Activated CD4-positive, alpha-beta T cell treated with anti-CD3 and anti-CD28 coated beads, Interleukin-2, amount 50 U/mL, for 1 hour (primary cell): ENCODE measurements around the gene RBM17.
"Not testable (repeated sequence)": the region's sequence is repeated elsewhere in the genome, so short reads cannot be mapped to it uniquely, and the experiment has no call there.

Source experiments
- DNase-seq: peaks from one replicate; pipeline ENCODE4 v3.0.0-alpha.2; 2020

The RBM17 gene

DNA sequence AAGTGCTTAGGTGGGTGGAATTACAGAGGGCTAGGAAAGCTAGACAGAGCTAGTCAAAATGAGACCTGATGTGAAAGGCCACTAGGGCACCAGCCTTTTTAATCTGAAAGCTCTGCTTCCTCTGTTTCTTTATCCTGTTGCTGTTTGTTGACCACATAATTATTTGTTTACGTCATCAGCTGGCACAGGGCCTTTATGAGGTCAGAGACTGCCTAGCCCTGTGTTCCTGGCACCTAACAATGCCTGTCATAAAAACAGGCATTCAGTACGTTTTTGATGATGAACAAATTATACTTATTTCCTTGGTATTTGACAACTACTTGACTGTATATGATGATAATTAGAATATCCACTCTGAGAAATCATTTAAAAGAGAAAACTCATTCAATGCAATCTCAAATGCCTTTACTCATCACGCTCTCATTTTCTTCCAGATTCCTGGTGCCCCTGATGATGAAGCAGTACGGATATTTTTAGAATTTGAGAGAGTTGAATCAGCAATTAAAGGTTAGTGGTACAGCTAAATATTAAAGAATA, 26.0 kb downstream of the RBM17 start:
- no peak for DNase-seq

DNA sequence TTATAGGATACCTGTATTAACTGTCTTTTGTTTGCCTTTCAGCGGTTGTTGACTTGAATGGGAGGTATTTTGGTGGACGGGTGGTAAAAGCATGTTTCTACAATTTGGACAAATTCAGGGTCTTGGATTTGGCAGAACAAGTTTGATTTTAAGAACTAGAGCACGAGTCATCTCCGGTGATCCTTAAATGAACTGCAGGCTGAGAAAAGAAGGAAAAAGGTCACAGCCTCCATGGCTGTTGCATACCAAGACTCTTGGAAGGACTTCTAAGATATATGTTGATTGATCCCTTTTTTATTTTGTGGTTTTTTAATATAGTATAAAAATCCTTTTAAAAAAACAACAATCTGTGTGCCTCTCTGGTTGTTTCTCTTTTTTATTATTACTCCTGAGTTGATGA, 26.6 kb downstream of the RBM17 start:
- no peak for DNase-seq

DNA sequence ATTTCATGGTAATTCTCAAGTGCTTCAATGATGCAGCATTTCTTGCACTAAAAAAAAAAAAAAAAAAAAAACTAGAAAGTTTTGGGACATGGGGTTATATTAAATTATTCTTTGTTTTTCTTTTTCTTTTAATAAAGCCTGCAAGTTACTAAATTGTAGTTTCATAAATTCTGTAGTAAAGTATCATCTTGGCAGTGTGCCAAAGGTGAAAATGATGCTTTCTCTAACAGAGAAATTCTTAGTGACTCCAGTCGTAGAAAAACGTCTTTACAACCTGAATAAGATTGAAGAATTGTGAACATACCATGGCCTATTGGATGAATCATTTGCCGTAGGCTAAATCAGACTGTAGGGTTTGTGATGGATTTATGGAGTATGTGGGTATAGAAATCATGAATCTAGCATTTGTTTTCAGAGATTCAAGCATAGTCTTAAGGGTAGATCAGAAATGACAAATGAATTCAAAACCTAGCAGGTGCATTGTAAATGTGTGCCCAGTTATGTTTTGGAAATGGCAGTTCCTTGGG, 27.1 kb downstream of the RBM17 start:
- DNase-seq, result no peak

DNA sequence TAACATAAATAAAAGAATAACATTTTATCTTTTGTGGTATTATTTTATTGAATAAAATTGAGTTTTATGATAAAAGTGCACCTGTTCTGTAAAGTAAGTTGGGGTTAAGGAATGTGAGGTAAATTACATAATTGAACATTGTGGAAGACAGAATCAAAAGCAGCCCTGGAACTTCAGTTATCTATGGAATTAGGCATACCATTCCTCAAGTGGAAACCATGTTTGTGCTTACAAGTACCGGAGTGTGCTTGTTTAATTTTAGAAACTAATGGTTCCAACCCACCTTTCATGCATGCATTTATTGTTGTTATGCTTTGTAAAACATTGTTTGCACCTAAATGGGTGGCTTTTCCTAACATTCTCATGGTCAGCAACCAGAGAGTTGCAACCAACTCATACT, 28.0 kb downstream of the RBM17 start:
- DNase-seq, result no peak

DNA sequence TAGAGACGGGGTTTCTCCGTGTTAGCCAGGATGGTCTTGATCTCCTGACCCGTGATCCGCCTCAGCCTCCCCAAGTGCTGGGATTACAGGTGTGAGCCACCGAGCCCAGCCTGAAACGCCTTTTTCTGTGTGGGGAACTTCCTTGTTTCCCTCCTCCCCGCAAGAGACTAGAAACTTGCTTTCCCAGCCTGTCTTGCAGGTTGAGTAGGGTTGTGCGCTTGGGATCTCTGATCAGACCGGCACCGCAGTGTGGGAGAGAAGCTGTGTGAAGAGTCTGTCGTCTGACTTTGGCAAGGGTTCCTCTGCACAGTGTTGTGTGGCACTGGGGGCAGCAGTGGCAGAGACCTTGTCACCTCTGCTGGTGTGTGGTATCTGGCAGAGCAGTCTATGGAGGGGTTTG, 28.9 kb downstream of the RBM17 start:
- no peak for DNase-seq

DNA sequence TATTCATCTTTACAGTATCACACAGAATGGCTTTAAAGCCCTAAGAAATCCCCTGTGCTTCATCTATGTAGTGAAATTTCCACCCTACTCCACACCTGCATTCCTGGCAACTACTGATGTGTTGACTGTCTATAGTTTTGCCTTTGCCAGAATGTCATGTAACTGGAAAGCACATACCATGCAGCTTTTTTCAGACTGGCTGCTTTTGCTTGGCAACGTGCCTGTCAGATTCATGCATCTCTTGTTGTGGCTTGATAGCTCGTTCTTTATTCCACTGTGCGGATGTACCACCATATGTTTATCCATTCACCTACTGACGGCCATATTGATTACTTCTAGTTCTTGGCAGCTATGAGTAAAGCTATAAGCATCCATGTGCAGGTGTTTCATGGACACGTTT, 30.6 kb downstream of the RBM17 start:
- no peak for DNase-seq

DNA sequence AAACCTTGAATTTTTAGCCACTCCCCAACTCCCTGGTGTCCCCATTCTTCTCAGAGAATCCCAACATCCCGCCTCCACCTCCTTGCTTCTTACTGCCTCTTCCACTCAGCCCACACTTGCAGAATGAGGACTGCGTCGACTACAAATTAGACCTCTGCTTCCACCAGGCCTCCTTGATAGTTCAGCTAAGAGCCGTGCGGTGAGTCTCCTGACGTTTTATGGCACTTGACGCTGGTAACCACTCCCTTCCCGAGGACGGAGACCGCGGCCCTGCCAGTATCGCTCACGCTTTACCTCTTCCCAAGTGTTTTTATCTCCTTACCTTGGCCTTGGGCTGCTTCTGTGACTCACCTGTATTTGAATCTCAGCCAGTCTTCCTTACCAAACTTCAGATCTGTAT, 31.1 kb downstream of the RBM17 start:
- DNase-seq, result no peak

DNA sequence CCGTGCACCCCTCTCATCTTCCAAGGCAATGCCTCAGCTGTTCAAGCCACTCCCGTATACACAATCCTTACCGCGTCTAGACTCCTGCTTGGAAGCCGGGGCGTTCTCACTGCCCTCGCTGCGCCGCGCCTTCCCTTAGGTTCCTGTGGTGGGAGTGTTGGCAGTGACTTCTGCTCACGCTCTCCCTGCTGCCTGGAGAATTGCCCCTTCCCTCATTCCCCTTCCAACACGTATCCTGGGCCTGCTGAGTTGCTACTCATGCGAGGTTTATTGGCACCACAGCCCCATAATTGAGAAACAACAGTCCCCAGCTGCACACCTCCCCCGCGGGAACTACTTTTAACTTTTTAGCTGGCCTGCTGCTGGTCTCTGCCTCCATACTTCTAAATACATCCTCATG, 31.9 kb downstream of the RBM17 start:
- DNase-seq, result no peak

DNA sequence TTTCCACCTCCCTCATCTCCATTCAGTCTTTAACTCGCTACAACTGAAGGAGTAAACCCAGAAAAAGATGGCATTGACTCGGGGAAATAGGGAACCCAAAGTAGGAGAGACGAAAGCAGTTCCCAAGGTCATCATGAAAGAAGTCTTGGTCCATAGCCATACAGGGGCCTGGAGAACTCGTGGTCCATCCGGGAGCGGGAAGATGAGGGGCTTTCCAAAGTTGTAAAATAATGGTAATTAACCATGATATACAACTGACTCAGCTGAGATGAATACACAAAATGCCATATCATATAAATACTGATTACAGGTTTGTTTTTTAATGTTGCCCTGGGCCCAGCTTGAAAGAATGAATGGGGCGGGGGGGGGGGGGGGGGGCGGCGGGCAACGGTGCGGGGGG, 32.3 kb downstream of the RBM17 start:
- DNase-seq, result no peak

DNA sequence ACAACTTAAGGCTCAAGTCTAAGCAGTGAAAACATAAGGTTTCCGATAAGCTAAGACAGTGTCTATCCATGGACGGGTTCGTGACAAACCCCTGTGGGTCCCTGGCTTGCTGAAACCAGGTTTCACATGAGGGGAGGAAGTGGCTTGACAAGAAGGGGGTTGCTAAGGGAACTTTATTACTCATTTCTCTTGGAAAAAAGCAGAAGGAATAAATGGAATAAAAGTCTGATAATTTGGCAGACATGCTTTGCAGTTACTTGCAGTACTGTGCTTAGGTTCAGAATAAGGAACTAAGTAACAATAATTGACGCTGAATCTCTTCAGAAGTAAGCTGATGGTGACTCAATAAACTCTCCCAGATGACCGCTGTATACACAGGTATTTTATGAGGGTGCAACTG, 34.7 kb downstream of the RBM17 start:
- no peak for DNase-seq

DNA sequence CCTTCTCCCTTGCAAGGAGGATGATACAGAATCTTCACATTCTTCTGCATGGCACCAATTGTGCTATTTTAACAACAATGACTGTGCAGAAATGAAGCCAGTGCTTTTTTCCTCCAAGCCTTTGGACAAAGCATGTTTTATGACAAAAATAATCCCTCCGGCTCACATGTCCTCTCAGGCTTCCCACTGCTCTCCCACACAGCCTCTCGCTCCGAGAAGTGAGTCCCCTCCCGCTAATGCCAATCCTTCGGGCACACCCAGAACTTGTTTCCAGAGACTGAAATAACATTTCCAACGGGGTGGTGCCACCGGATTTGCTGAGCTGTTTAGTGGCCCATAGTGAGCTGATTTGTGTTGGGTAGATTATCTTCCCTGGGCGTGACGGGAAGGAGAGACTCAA, 35.8 kb downstream of the RBM17 start:
- no peak for DNase-seq

DNA sequence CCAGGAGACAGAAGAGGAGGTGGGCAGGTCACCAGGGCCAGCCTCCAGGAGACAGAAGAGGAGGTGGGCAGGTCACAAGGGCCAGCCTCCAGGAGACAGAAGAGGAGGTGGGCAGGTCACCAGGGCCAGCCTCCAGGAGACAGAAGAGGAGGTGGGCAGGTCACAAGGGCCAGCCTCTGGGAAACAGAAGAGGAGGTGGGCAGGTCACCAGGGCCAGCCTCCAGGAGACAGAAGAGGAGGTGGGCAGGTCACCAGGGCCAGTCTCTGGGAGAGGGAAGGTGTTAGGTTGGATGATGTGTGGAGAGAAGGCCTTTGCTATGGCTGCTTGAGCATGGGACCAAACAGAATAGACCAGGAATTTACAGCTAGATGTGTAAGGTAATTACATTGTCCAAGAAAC, 38.6 kb downstream of the RBM17 start:
- DNase-seq, result not testable (repeated sequence)

DNA sequence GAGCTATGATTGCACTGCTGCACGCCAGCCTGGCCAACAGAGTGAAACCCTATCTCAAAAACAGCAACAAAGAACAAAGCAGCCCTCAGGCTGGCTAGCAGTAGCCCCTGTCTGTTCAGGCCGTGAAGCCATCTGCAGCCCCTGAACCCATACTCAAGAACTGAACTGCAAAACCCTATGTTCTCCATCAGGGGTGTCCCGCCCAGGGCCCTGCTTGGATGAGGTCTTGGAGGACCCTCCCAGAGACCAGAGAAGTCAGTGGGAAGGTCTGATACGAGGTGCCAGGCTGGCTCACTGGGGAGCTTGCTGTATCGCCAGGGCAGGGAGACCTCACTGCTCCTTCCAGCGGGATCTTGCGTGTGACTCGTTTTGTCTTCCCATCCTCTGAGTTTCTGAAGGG, 39.3 kb downstream of the RBM17 start:
- no peak for DNase-seq

DNA sequence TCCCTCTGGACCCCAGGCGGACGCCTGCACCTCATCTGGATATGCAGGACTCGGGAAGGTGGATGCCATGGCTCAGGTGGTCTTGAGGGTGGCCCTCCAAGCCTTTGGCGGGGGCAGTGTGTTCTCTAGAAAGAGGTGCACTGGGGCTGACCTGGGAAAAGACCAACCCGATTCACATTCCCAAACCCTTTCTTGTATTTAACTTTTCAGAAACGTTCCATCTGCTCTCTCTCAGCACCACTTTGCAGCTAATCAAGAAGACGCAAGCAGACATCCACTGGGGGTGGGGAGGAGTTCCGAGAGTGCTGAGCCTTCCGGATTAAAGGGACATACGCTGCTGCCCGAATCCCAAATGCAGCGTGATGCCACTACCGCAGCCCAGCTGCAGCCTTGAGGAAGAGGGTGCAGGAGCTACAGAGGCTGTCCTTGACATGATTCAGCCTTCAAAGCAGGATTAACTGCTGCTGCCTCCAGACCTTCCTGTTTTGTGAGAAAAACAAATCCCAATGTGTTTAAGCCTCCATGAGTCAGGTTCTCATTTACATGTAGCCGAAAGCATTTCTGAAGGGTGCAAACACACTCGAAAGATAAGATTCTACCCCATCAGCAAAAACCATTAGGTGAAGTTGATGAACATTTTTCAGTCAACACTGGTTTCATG, 39.9 kb downstream of the RBM17 start:
- no peak for DNase-seq

DNA sequence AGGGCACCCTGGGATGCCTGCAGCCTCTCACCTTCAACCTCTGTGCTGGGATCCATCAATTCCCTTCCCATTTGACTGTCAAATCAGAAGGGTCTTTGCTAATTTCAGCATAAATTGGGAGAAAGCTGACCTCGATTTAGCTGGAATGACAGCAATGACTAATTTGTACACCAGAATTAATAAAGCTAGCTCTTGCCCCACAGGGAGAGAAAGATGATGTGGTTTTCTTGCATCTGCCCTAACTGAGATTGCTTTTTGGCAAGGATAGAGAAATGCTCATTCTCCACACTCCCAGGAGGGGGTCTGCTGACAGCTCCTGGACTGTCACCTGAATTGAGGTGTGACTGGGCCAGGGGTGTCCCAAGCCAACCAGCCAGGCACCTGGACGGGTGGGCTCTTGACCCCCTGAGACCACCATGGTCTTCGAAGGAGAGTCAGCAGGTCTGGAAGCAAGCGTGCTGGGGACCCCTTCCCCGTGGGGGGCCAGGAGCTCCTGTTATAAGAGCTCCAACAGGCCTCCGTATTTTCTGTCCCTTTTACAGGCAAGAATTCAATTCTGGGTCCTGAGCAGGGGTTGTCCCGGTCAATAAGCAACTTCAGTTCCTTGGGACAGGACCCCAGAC, 42.1 kb downstream of the RBM17 start:
- DNase-seq, result no peak

DNA sequence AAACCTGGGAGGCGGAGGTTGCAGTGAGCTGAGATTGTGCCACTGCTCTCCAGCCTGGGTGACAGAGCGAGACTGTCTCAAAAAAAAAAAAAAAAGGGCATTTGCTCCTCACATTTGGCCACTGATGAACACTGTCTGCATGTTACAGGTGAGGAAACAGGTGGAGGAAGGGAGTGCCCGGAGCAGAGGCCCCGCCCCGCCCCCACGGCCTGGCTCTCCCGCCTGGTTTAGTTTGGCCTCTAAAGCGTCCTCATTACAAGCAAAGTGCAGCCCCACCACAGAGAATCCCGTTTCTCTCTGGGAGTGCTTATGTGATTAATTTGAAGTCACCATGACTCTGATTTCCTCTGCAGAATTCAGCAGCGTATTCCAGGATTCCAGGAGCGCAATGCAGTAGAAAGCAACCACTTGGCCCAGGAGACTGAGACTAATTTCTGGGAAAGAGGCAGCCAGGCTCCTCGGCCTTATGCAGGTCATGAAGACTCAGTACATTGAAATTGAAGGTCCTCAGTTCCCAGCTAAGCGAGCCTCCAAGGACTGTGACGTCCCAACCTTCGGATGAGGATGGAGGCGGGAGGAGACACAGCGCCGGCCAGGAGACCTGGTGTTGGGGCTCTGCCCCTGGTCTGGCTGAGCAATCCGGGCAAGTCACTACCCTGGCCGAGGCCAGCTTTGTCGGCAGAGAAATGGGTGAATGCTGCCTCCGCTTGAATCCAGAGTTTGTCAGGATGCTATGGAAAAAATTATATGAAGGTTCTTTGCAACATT, 44.7 kb downstream of the RBM17 start:
- DNase-seq, result no peak

DNA sequence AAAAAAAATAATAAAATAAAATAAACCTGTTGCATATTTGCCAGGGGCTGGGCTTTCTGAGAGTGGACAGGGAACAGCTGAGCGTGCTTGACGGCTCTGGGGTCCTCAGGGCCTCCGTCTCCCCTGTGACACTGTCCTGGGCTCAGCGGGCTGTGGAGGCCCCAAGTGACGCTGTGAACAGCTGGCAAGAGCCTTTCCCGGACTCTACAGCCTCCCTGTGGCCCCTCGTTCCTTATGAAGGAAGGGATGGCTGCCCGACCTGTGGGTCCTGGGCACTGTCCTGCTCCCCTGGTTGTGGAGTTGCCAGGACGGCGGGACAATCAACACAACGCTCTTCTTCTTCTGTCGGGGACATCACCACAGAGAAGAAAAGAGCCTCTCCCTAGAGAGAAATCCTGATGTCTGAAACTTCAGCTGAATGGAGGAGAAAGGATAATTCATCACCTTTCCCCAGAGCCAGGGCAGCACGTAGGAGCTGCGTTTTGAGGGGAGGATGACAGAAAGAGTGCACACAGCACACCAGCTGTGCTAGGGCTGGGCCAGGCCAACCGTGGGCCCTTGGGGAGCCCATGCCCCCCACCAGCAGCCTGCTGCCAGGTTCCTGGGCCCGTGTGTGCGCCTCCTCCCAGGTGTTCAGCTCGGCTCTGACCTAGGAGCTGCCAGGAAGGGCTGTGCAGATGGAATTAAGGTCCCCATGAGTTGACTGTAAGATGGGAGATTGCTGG, 45.4 kb downstream of the RBM17 start:
- DNase-seq, result no peak

DNA sequence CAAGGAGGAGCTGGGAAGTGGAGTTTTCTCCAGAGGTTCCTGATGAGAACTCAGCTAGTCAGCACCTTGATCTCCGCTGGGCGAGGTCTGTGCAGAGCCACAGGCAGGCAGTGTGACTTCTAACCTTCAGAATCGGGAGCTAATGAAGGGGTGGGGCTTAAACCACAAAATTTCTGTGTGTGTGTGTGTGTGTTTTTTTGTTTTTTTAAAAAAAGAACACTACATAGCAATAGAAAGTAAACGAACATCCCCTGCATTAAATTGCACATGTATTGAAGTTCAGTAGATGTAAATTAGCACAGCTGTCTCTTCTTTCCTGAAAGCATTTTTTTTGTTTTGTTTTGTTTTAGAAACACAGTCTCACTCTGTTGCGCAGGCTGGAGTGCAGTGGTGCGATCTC, 46.2 kb downstream of the RBM17 start:
- no peak for DNase-seq

DNA sequence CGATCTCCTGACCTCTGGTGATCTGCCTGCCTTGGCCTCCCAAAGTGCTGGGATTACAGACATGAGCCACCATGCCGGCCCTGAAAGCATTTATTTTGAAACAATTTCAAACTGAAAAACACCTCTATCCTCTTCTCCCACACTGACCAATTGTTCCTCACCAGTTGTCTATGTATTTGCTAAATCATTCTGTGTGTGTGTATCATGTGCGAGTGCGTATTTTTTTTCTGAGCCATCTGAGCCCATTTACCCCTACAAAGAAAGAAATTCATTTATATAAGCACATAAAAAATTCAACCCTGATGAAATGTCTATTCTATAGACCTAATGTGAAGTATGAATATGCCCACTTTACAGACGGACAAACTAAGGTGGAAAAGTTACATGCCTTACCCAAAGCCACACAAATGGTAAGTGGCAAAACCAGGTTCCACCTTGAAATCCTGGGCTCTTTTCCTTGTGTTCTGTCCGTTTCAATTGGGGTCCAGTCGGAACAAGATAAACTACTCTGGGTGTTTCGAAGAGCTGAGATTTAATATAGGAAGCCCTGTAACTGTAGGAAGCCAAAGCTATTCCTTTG, 46.8 kb downstream of the RBM17 start:
- DNase-seq, result no peak

DNA sequence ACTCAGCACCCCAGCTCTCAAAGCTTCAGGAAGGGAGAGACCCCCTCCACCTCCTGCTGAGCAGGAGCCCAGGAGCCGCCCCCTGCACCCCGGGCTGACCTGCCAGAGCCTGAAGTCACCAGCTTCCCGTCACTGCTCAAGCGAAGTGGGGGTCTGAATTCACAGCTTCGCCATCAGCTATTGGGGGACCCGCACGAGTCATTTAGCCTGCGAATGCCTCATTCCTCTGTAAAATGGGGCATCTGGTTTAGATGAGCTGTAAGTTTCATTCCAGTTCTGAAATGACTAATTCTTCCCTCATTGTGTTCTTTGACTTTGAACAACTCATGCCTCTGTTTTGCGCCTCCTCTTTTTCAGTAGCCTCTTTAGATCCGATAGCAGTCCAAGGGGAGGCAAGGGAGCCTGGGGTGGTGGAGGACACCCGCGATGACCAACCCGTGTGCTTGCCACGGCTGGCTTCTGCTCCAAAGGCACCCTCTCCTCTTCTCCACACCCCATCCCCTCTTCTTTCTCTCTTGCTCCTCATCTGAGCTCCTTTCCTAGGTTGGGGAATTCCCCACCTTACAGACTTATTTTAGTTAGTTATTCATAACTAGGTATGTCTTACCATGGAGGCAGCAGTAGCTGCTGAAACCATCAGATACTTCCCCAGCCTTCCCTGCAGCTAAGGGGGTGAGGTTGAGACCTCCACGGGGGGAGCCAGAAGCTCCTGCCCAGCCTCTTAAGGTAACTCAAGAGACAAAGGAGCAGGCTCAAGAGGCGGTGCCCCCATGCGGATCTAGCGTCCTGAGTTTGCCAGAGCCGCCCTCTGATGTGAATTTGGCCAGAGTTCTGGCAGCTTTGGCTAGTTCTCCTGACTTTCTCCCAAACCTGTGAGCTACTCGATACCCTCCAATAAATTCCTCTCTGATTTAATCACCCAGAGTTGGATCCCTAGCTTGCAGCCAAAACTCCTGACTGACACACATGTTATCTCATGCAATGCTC, 47.7 kb downstream of the RBM17 start:
- DNase-seq, result no peak

DNA sequence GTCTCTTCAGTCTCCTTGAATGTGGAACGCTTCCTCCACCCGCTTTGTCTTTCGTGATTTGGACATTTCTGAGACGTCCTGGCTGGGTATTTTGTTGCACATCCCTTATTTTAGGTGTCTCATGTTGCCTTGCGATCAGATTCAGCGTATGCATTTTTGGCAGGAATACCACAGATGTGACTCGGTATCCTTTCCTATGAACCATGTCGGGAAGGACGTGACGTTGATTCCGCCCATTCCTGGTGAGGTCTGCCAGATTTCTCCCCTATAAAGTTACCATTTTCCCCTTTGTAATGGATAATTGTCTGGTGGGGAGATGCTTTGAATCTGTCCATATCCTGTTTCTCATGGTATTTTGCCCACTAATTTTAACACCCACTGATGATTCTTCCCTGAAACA, 49.6 kb downstream of the RBM17 start:
- no peak for DNase-seq

DNA sequence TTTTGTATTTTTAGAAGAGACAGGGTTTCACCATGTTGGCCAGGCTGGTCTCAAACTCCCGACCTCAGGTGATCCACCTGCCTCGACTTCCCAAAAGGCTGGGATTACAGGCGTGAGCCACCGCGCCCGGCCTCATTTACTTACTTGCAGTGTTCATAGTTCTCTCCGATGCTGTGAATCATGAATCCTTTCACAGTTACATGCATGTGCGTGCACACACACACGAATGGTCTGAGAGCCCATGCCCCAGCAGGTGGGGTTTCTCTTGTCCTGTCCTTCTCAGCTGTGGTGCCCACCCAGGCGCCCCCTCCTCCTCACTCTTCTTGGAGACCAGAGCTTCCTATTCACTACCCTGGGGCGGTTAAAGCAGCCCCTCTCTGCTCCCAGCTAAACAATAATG, 50.6 kb downstream of the RBM17 start:
- DNase-seq, result no peak
